ENCODE measurements around the gene RTN4RL1. TPM values are rescaled to one million over a fixed set of nuclear protein-coding genes. Genes with fewer than 3 reads are reported as not detected.
A peak's percentile ranks its signal among the peaks of the same experiment; 100 is the strongest.

RTN4RL1 gene
- total RNA-seq, 1 experiment from 2014 or later: 65.0 TPM

DNA sequence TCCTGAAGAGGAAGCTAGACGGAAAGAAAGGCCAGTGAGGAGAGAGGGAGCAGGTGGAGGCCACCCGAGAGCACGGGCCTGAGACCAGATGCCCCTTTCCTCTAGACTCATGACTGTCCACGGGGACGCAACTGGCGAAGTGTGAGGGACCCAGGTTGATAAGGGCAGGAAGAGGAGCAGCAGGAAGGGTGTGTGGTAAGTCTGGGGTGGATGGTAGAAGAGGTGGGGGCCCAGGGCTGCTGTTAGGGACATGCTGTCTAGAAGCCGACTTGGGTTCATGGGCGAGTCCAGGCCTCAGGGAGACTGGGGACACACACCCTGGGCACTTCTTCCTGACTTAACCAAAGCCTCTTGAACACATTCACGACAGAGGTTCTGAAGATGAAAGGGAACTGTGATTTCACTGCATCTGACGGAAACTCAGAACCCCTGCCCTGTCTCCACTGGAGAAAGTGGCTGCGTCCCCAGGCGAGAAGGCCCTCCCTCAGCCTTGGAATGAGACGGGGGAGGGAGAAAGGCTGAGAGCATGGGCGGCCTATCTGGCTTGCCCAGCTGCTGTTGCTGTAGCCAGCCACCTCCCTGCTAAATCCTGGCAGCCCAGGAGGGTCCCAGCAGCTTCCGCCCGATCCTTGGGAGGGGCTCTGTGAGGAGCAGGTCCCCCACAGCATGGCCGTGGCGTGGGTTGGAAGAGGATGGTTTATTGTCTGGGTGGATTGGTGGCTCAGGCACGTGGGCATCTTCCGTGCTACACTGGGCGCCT, 35.7 kb upstream of the RTN4RL1 start:
- in situ Hi-C loops (cut with HindIII; ENCODE audit: low sequenced_read_pairs): no loop called here
- no peak for DNase-seq (ENCODE audit: low spot score)

DNA sequence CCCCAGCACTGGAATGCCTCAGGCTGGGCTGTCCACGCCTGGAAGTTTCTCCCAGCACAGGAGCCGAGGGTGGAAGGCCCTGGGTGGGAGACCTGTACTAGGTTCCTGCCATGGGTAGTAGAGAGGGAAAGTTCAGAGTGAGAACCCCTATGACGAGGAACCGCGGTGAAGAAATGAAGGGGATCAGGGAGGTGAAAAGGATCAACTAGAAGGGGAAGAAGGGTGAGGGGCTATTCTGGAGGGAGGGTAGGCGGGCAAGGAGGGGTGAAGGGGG, 35.2 kb upstream of the RTN4RL1 start:
- DNase-seq (ENCODE audit: low spot score): no peak
- in situ Hi-C loops (cut with HindIII; ENCODE audit: low sequenced_read_pairs): no loop called here

DNA sequence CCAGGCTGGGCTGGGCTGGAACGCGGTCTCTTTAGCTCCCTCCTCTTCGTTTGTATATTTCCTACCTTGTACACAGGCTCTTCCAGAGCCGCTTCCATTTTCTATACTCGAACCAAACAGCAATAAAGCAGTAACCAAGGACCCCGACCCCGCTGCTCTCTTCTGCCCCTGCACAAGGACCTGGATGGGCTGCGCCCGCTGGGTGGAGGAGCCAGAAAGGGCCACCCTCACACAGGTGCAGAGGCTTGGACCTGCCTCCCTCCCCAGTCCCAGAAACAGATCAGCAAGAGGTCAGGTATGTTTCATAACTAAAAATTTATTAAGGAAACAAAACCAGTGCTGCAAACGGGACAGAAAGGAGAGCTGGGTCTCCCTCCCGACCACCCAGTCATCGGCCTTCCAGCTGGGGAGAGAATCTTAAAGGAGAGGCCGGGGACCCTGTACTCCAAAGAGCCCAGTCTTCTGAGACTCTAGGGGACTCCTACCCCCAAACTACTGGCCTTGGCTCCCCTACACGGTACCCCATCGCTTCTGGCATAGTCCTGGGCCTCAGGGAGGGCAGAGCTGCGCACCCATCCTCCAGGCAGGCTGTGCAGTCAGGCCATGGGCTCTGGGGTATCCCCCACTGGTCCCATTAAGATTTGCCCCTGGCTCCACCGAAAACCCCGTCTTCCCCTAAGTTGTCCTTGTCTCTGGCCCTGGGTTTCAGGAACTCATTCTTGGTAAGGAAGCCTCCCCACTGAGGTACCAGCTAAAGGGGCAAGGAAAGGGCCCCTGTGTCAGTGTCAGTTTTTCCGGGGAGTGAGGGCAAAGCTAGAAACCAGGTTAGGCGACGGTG, 34.6 kb upstream of the RTN4RL1 start:
- DNase-seq (ENCODE audit: low spot score): no peak
- in situ Hi-C loops (cut with HindIII; ENCODE audit: low sequenced_read_pairs): no loop called here

DNA sequence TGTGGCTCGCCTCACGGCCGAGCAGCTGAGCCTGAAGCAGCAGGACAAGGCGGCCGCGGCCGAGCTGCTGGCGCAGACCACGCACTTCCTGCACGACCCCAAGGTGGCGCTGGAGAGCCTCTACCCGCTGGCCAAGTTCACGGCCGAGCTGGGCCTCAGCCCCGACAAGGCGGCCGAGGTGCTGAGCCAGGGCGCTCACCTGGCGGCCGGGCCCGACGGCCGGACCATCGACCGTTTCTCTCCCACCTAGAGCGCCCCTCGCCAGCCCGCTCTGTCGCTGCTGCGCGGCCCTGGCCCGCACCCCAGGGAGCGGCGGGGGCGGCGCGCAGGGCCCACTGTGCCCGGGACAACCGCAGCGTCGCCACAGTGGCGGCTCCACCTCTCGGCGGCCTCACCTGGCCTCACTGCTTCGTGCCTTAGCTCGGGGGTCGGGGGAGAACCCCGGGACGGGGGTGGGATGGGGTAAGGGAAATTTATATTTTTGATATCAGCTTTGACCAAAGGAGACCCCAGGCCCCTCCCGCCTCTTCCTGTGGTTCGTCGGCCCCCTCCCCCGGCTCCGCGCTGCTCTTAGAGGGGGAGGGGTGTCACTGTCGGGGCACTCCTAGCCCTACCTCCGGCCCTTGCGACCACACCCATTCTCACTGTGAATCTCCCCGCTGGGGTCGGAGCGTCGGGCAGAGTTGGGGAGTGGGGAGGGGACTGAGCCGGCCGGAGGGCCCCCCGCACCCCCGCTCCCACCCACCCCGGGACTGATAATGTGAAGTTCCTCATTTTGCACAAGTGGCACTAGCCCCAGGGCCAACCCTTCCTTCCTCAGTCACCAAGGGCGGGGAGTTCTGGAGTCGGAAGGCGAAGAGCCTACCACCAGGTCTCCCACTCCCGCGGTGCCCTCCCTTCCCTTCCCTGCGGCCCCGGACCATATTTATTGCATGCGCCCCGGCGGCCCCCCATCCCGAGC, 33.7 kb upstream of the RTN4RL1 start:
- DNase-seq (ENCODE audit: low spot score): no peak
- in situ Hi-C loops (cut with HindIII; ENCODE audit: low sequenced_read_pairs): no loop called here

DNA sequence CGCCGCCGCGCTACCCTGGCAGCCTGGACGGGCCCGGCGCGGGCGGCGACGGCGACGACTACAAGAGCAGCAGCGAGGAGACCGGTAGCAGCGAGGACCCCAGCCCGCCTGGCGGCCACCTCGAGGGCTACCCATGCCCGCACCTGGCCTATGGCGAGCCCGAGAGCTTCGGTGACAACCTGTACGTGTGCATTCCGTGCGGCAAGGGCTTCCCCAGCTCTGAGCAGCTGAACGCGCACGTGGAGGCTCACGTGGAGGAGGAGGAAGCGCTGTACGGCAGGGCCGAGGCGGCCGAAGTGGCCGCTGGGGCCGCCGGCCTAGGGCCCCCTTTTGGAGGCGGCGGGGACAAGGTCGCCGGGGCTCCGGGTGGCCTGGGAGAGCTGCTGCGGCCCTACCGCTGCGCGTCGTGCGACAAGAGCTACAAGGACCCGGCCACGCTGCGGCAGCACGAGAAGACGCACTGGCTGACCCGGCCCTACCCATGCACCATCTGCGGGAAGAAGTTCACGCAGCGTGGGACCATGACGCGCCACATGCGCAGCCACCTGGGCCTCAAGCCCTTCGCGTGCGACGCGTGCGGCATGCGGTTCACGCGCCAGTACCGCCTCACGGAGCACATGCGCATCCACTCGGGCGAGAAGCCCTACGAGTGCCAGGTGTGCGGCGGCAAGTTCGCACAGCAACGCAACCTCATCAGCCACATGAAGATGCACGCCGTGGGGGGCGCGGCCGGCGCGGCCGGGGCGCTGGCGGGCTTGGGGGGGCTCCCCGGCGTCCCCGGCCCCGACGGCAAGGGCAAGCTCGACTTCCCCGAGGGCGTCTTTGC, 32.8 kb upstream of the RTN4RL1 start:
- DNase-seq (ENCODE audit: low spot score): no peak
- in situ Hi-C loops (cut with HindIII; ENCODE audit: low sequenced_read_pairs): no loop called here

DNA sequence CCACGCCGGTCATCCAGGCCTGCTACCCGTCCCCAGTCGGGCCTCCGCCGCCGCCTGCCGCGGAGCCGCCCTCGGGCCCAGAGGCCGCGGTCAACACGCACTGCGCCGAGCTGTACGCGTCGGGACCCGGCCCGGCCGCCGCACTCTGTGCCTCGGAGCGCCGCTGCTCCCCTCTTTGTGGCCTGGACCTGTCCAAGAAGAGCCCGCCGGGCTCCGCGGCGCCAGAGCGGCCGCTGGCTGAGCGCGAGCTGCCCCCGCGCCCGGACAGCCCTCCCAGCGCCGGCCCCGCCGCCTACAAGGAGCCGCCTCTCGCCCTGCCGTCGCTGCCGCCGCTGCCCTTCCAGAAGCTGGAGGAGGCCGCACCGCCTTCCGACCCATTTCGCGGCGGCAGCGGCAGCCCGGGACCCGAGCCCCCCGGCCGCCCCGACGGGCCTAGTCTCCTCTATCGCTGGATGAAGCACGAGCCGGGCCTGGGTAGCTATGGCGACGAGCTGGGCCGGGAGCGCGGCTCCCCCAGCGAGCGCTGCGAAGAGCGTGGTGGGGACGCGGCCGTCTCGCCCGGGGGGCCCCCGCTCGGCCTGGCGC, 32.1 kb upstream of the RTN4RL1 start:
- no peak for DNase-seq (ENCODE audit: low spot score)
- in situ Hi-C loops (cut with HindIII; ENCODE audit: low sequenced_read_pairs): no loop called here

DNA sequence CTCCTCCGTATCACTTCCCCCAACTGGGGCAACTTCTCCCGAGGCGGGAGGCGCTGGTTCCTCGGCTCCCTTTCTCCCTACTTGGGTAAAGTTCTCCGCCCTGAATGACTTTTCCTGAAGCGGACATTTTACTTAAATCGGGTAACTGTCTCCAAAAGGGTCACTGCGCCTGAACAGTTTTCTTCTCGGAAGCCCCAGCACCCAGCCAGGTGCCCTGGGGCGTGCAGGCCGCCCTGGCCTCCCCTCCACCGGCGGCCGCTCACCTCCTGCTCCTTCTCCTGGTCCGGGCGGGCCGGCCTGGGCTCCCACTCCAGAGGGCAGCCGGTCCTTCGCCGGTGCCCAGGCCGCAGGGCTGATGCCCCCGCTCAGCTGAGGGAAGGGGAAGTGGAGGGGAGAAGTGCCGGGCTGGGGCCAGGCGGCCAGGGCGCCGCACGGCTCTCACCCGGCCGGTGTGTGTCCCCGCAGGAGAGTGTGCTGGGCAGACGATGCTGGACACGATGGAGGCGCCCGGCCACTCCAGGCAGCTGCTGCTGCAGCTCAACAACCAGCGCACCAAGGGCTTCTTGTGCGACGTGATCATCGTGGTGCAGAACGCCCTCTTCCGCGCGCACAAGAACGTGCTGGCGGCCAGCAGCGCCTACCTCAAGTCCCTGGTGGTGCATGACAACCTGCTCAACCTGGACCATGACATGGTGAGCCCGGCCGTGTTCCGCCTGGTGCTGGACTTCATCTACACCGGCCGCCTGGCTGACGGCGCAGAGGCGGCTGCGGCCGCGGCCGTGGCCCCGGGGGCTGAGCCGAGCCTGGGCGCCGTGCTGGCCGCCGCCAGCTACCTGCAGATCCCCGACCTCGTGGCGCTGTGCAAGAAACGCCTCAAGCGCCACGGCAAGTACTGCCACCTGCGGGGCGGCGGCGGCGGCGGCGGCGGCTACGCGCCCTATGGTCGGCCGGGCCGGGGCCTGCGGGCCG, 31.4 kb upstream of the RTN4RL1 start:
- no peak for DNase-seq (ENCODE audit: low spot score)
- in situ Hi-C loops (cut with HindIII; ENCODE audit: low sequenced_read_pairs): no loop called here

DNA sequence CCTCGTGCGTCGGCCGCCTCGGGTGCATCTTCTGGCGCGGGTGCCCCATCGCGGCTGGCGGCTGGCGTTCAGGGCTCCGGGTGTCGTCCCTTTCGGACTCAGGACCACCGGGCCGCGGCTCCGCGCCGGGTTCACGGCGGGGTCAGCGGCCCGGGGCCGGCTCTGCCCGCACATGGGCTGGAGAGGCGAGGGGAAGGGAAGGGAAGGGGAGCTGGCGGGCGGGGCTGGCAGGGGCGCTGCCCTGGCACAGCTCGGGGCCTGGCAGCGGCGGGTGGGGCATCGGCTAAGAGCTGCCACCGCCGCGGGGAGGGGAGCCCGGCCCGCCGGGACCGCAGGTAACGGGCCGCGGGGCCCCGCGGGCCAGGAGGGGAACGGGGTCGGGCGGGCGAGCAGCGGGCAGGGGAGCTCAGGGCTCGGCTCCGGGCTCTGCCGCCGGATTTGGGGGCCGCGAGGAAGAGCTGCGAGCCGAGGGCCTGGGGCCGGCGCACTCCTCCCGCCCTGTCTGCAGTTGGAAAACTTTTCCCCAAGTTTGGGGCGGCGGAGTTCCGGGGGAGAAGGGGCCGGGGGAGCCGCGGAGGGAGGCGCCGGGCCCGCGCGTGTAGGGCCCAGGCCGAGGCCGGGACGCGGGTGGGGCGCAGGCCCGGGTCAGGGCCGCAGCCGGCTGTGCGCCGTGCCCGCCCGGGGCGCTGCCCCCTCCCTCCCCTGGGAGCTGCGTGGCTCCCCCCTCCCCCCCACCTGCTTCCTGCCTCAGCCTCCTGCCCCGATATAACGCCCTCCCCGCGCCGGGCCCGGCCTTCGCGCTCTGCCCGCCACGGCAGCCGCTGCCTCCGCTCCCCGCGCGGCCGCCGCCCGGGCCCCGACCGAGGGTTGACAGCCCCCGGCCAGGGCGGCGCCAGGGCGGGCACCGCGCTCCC, 30.4 kb upstream of the RTN4RL1 start:
- no peak for DNase-seq (ENCODE audit: low spot score)
- in situ Hi-C loops (cut with HindIII; ENCODE audit: low sequenced_read_pairs): no loop called here

DNA sequence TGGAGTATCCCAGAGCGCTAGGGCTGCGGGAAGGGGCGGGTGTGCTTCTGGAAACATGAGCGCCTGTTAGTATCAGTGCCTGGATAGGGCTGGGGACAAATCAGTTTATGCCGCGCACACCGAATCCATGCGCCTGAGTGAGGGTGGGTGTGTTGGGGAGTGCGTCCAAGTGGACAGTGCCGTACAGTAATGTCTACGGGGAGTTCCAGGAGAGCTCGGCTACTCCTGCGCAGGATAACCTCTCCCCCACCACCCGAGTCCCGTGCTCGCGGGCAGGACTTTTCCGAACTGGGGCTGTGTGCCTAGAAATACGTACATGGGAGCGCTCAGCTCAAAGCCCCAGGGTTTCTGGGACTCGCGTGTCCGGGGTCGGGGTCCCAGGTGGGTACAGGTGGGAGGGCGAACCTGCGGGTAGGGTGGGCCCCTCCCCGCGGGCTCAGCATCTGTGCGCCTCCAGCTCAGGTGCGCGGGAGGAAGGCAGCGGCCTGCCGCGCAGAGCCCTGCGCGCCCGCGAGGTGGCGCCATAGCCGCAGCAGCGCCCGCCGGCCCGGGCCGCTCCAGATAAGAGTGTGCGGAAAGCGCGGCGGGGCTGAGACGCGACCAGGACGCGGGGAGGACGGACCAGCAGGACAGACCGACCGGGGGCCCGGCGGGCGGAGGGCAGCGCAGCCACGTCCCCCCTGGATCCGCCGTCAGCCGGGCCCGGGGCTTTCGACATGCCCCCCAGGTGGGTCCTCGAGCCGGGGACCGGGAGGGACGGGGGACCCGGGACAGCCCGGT, 29.6 kb upstream of the RTN4RL1 start, which contains the start of gene HIC1:
Gene HIC1 (plus strand): TSS at position 592 of the 780 bp plus-strand sequence. CDS start 1,588 bp downstream, outside the sequence.
- DNase-seq (ENCODE audit: low spot score): peak; percentile 74

DNA sequence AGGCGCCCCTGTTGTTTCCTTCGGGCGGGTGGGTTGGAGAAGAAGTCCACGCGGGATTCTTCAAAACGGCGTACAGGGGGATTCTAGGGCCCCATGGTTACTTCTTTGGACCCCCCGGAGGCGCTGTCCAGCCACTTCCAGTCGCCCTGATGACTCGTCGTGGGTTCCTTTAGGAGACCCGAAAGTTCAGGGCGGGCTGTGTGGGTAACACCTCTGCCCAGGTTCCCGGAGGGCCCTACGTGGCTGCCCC, 29.1 kb upstream of the RTN4RL1 start:
- in situ Hi-C loops (cut with HindIII; ENCODE audit: low sequenced_read_pairs): no loop called here
- no peak for DNase-seq (ENCODE audit: low spot score)

More for the DNA sequence above, 29.6 kb upstream of the RTN4RL1 start, which contains the start of gene HIC1:
- in situ Hi-C loops (cut with HindIII; ENCODE audit: low sequenced_read_pairs): no loop called here

DNA sequence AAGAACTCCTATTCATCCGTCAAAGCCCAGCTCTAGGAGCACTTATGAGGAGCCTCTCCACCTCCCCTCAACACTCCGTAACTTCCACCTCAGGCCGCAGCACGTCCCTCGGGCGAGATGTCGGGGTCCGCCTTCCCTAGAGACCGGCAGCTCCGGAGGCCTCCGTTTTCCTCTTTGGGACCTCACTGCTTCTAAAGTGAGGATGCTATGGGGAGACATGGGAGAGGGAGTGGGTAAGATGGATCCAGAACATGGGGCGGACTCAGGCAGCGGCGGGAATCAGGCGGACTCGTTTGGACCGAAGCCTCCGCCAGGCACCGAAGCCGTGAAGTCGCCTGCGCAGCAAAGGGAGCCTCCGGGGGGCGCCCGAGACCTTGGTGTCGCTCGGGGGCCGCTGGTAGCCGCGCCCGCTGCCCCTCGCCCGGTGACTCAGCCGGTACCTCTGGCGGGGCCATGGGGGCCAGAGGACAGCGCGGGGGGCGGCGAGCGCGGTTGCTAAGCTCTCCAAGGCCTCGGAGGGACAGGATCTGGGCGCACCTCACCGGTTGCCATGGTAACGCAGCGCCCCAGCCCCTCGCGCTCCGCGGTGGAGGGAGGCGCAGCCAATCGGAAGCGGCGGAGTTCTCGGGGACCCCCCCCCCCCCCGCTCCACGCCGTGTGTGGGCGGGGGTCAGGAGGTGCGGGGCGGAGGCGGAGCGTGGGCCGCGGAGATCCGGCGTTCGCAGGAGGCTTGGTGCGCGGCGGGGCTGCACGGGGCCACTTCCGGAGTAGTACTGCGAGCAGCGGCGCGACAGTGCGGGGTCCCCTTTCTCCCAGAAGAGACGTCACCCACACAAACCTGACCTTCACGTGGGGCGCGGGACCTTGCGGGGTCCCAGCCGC, 28.5 kb upstream of the RTN4RL1 start:
- peak; percentile 75 for DNase-seq (ENCODE audit: low spot score)
- in situ Hi-C loops (cut with HindIII; ENCODE audit: low sequenced_read_pairs): no loop called here

DNA sequence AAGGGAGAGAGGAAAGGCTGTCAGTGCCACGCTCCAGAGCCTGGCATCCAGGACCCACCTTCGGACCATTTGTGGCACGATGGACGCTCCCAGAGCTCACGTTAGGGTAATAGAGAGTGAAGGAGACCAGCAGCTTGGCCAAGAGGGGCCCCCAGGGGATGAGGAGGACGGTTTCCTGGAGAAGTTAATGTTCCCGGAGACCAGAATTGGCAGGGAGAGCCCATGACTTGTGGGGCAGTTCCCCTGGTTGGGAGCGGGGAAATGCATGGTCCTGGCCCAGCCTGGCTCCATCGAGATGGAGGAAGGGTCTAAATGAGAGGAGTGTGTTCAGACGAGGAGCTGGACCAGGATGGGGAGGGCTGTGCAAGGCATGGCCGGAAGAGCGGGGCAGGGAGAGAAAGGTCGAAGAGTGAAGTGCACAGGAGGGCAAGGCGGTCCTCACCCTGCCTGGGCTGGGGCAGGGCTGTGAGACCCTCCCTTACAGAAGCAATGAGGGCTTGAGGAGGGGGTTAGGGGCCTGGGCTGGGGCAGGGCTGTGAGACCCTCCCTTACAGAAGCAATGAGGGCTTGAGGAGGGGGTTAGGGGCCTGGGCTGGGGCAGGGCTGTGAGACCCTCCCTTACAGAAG, 26.9 kb upstream of the RTN4RL1 start:
- no peak for DNase-seq (ENCODE audit: low spot score)
- in situ Hi-C loops (cut with HindIII; ENCODE audit: low sequenced_read_pairs): no loop called here

DNA sequence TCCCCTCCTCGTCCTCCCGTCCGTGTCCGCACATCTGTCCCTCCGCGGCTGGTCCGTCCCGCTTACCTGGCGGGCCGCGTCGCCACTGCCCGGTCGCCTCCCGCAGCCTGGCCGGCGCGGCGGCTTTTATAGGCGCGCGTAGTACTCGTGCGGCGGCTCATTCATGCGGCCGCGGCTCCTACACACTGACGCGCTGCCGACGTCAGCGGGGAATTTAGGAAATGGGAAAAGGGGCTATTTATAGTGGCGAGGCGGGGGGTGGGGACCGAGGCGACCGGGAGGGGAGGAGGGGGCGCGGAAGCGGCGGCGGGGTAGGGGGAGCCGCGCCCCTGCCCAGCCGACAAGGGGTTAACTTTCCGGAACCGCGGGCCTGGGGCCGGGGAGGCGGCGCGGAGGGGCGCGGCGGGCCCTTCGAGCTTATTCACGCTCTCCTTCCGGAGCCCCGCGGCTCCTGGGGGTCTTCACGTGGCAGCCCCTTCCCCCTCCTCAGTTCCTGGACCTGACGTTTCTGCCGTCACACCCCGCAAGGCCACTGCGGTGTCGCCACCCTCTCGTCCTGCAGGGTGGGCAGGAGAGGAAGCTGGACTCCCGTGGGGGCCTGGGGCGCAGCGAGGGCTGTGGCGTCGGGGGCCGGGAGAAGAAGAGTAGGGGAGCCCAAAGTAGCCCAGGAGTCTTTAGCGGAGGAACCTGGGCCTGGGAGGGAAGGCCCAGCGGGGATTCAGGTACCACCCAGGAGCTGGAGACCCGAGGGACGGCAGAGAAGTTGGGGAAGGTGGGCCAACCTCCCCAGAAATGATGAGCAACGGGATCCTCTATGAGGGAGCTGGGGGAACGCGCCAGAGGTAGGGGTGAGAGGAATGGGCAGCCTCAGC, 26.2 kb upstream of the RTN4RL1 start:
- in situ Hi-C loops (cut with HindIII; ENCODE audit: low sequenced_read_pairs): no loop called here
- peak; percentile 54 for DNase-seq (ENCODE audit: low spot score)
